GM12872 (cell line): ENCODE results near the gene CNNM4.

Experiments used
- CTCF ChIP-seq: IDR thresholded peaks from 3 replicates; pipeline ENCODE4 v1.5.1; 2011; ENCODE audit warnings: low read depth, mild to moderate bottlenecking, low read length, moderate library complexity; ENCODE audit not compliant: insufficient read depth

Gene CNNM4

DNA sequence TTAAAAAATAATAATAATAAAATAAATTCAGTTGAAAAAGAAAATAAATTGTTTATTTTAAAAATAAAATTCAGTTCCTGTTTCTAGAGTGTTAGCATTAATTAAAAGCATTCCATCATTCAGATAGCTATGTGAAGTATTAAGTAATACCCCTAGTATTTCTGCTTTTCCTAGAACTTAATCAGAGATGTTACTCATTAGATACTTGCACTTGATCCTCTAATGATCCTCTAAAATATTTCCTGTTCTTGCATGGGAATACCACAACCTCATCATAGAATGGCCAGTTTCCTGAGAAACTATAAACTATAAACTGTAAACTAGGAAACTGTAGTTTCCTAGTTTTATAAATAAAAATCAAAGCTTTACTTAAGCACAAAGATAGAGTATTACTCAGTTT, 44.3 kb downstream of the CNNM4 start:
- TF ChIP-seq CTCF, result no peak

GRCh38 chr2:96806468-96807126, 45.9 kb downstream of the CNNM4 start:
- no peak for TF ChIP-seq CTCF

- TF ChIP-seq CTCF, result no peak
Observed at GRCh38 chr2:96807127-96807471, 46.4 kb downstream of the CNNM4 start.

GRCh38 chr2:96808176-96808837, 47.6 kb downstream of the CNNM4 start:
- TF ChIP-seq CTCF, result no peak

DNA sequence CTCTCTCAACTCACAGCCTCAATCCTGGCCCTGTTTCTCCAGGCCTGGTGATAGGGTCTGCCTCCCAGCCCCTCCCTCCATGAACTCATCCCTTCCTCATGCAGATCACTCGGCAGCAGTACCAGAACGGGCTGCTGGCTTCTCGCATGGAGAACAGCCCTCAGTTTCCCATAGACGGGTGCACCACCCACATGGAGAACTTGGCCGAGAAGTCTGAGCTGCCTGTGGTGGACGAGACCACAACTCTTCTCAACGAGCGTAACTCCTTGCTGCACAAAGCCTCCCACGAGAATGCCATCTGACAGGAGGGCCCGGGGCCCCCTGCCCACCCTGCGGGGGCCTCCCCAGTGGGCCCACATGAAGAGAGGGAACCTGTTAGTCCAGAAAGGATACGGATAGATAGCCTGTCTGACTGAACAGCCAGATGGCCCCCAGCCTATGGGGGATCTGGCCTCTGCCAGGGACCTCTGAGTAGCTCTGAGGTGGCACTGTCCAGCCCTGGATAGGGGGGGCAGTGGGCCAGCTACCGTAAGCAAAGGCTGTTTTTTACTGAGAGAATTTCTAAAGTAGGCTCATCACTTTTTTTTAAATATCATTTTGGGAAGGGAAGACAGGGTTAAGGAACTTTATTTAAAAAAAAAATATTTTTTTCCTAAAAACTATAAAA, 48.6 kb downstream of the CNNM4 start:
- no peak for TF ChIP-seq CTCF

- no peak for TF ChIP-seq CTCF
Observed at GRCh38 chr2:96809951-96810782, 49.5 kb downstream of the CNNM4 start.

DNA sequence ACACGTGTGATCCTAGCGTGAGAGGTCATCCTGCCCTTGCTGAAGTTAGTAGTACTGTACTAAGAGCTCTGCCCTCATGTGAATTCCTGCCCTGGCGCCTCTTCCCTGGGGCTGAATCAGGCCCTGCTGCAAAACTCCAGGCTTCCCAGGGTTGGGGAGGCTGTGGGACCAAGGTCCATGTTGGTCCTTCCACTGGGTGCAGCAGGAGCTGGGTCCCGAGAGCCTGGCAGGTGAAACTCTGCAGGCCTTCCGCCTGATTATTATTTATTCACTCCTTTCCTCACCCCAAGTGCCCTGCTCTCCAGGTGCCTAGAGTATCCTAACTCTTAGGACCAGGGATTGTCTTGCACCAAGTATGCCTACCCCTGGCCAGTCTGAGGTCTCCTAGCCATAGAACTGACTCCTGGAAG, 50.1 kb downstream of the CNNM4 start:
- no peak for TF ChIP-seq CTCF
